ENCODE measurements around the gene TRIM54. TPM values are rescaled to one million over a fixed set of nuclear protein-coding genes. Genes with fewer than 3 reads are reported as not detected.

TRIM54 gene
- total and polyA plus RNA-seq, 5 experiments from 2014 or later, result 0.19 TPM; not detected in 4

DNA sequence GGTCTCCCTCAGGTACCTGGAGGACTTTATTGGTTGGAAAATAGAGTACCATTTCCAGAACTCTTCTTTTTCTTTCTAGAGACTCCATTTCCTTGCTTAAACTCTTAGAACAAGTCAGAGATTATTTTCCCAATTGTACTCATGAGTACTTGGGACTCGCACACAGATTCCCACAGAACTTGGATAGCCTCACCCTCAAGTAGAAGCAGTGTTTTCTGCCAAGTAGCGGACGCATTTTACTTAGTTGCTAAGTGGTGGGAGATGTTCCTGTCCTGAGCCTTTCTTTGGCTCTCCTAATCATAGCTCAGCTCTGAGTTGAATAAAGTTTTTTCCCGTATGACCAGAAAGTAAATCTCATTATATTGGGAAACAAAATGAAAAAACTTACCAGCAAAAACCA, 36.6 kb upstream of the TRIM54 start:
- Mint-ChIP-seq H3K27me3 (no peaks in the 10 kb centered on the region), H3K36me3 (peaks cover 0 to 34% (median 5%) of the 10 kb centered on the region in 3 donors), H3K27ac (peak overlapping the region in 1 of 10 donors; percentile 2), H3K4me3 (no peak overlapping the region), H3K4me1 (peaks cover 4 to 18% (median 8%) of the 10 kb centered on the region in 4 donors), H3K9me3 (no peaks in the 10 kb centered on the region)
- no peak for ATAC-seq
- POLR2A ChIA-PET, result no interaction called here
- DNase-seq, result no peak

DNA sequence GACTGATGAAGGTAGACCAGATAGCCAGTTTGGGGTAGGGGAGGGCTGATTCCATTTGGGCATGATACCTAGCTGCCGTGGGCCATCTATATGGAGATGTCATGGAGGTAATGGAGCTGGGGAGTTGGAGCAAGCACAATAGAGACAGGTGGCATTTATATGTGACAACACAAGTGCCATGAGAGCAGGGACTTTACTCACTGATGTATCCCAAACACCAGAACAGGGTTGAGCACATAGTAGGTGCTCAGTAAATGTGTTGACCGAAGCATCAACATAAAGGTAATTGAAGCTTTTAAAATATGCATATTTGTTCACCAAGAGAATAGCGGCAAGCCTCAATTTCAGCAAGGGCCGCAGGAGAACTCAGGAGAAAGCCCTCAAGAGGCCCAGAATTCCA, 34.3 kb upstream of the TRIM54 start:
- H3K27me3 Mint-ChIP-seq, result peaks cover 0 to 10% (median 2%) of the 10 kb centered on the region in 5 donors
- POLR2A ChIA-PET, result interaction anchor here (1.2 kb wide), 1 partner anchor 36 kb away, joined by 3 read pairs; the partner anchor contains the start of genes ATRAID and SLC5A6
- H3K4me3 Mint-ChIP-seq, result no peak overlapping the region
- DNase-seq, result no peak
- H3K27ac Mint-ChIP-seq, result peak overlapping the region in 4 of 10 donors; percentile 3 to 82 (median 32)
- ATAC-seq, result no peak
- peaks cover 0 to 15% (median 0%) of the 10 kb centered on the region in 3 donors for H3K36me3 Mint-ChIP-seq
- no peaks in the 10 kb centered on the region for H3K9me3 Mint-ChIP-seq
- peaks cover 0 to 6% (median 2%) of the 10 kb centered on the region in 4 donors for H3K4me1 Mint-ChIP-seq

DNA sequence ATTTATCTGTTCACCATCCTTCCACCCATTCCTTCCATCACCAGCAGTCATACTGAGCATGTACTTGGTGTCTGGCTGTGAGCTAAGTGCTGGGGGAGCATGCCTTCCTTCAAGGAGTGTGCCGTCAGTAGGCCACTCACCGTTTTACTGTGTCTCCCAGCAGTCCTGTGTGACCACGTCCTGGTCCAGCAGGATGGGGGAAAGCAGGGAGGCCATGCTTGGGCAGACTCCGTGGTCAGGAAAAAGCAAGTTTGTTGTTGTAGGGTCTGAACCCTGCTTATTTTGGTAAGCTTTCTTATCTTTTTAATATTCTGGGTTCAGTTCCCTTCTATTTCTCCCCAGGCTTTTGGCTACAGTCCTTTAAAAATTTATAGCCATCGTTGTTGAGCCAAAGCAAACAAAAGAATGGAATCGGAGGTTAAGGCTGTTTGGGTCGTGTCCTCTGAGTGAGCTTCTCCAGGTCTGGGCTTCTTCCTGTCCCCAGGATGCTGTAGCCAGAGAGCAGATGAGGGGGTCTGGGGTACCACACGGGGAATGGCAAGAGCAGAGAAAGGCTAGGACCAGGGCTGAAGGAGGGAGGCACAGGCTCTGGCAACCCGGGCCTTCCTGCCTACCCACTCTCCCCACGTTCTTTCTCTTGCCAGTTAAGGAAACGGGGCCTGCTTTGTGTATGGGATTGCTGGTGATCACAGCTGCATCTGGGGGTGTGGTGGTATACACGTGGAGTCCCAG, 32.9 kb upstream of the TRIM54 start:
- POLR2A ChIA-PET, result no interaction called here
- Mint-ChIP-seq H3K4me1 (peaks cover 0 to 6% (median 2%) of the 10 kb centered on the region in 4 donors), H3K9me3 (no peaks in the 10 kb centered on the region), H3K27me3 (peaks cover 0 to 14% (median 2%) of the 10 kb centered on the region in 5 donors), H3K27ac (no peak overlapping the region), H3K4me3 (no peak overlapping the region), H3K36me3 (peaks cover 0 to 2% (median 0%) of the 10 kb centered on the region in 3 donors)
- ATAC-seq, result no peak
- DNase-seq, result peak in 1 of 10 donors; percentile 53

DNA sequence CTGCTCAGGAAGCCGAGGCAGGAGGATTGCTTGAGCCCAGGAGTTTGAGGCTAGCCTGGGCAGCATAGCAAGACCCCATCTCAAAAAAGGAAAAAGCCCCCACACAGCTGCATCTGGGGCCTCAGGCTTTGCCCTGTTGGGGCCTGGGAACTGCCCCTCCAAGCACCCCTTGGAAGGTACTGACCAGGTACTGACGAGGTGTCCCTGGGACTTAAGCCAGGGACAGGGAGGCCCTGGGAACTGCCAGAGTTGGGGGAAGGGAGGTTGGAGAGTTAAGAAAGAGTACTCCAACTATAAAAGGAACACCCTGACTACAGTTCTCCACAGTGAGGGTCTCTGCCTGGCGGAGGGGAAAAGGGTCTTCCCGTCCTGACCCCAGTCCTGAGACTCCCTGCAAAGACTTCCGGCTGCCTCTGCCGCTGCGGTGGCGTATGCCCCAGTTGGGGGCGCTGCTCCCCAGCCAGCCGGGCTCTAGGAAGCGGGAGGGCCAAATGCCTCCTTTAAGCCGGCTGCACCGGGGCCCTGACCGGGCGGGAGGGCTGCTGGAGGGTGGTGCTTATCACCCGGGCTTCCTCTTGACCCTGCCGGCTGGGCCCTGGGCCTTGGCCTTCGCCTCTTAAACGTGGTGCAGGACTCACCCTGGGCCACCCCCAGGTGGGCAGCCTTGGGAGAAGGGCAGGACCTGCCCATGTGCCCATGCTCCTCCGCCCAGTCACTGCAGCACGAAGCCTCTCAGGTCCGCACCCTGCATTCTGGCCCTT, 32.2 kb upstream of the TRIM54 start:
- Mint-ChIP-seq H3K4me3 (no peak overlapping the region), H3K27me3 (peaks cover 0 to 22% (median 7%) of the 10 kb centered on the region in 5 donors), H3K4me1 (peaks cover 0 to 6% (median 2%) of the 10 kb centered on the region in 4 donors), H3K36me3 (no peaks in the 10 kb centered on the region), H3K27ac (no peak overlapping the region), H3K9me3 (no peaks in the 10 kb centered on the region)
- ATAC-seq, result peak; percentile 81 to 84
- POLR2A ChIA-PET, result interaction anchor here (1.3 kb wide), 1 partner anchor 12 kb away, joined by 3 read pairs; no protein-coding TSS in a partner anchor
- DNase-seq, result peak; percentile 23 to 68 (median 54)

DNA sequence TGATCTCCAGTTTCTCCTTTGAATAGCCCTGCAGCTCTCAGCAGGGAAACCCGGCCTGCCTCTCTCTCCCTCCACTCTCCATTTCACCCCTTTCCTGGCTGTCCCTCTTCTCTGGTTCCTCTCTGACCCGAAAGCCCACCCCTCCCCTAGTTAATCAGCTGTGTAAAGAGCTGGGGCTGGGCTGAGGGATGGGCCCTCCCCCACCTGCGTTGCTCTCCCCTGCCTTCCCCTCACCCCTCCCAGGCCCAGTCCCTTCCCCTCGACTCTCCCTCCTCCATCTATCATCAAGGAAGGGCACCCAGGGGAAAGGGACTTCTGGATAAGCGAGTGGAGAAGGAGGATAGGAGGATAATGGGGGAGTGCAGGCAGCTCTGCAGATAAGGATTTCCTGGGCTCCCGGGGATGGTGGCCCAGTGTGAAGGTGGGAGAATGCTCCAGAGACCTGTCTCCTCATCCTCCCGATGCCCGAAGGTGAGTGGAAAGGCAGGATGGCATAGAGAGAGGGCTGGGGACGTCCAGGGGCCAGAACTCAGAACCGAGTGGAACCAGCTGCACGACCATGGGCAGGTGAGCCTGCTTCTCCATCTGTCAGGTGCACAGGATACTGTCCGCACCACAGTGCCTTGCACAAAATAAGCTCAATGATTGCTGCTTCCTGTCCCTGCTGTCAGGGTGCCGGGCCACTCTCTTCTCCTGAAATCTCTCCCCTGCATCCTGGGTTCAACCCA, 31.4 kb upstream of the TRIM54 start:
- H3K9me3 Mint-ChIP-seq, result no peaks in the 10 kb centered on the region
- no peak for ATAC-seq
- POLR2A ChIA-PET, result interaction anchor here (1.3 kb wide), 1 partner anchor 13 kb away, joined by 3 read pairs; no protein-coding TSS in a partner anchor
- no peak overlapping the region for H3K4me3 Mint-ChIP-seq
- H3K4me1 Mint-ChIP-seq, result peaks cover 0 to 6% (median 2%) of the 10 kb centered on the region in 4 donors
- peak overlapping the region in 1 of 10 donors; percentile 29 for H3K27ac Mint-ChIP-seq
- H3K27me3 Mint-ChIP-seq, result peaks cover 5 to 29% (median 13%) of the 10 kb centered on the region in 5 donors
- H3K36me3 Mint-ChIP-seq, result no peaks in the 10 kb centered on the region
- peak in 1 of 10 donors; percentile 34 for DNase-seq

DNA sequence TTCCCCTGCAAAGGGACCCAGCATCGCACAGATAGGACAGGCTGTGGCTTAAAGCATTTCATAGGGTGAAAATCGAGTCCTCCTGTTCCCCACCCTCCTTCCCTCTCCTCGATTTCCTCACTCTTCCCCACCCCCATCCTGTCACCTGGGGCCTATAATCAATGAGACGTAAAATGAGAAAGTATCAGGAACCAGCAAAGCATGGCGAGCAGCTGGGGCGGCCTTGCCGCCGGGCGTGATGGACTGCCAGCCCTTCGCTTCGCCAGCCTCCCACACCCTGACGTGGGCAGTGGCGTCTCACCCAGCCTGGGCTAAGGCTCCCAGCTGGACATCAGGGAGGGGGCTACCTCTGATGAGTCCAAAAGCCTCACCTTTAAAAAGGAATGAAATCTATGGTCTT, 30.5 kb upstream of the TRIM54 start:
- POLR2A ChIA-PET, result no interaction called here
- Mint-ChIP-seq H3K27me3 (peaks cover 12 to 39% (median 20%) of the 10 kb centered on the region in 5 donors), H3K9me3 (no peaks in the 10 kb centered on the region), H3K4me3 (no peak overlapping the region), H3K36me3 (no peaks in the 10 kb centered on the region), H3K4me1 (peaks cover 0 to 6% (median 2%) of the 10 kb centered on the region in 4 donors), H3K27ac (peak overlapping the region in 1 of 10 donors; percentile 15)
- DNase-seq (no peak), ATAC-seq (no peak)

DNA sequence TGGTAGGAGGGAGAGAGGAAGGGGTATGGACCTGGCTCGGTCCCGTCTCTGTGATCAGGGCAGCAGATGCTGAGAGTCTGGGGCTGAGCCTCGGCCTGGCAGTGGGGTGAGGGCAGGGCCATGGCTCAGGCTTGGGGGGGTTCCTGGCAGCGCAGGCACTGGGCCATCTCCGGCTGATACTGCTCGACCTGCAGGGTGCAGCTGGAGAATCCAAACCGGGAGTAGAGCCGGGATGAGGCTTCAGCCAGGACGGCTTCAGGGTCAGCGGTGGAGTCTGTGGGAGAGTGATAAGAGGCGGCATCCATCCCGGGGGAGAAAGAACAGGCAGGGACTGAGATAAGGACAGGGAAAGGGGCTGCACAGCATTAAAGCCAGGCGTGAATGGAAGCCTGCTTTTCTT, 27.0 kb upstream of the TRIM54 start:
- no peak overlapping the region for H3K4me3 Mint-ChIP-seq
- H3K27me3 Mint-ChIP-seq, result peaks cover 19 to 71% (median 47%) of the 10 kb centered on the region in 5 donors
- peaks cover 0 to 3% (median 1%) of the 10 kb centered on the region in 4 donors for H3K4me1 Mint-ChIP-seq
- DNase-seq (no peak), ATAC-seq (no peak)
- POLR2A ChIA-PET, result no interaction called here
- no peaks in the 10 kb centered on the region for H3K36me3 Mint-ChIP-seq
- no peaks in the 10 kb centered on the region for H3K9me3 Mint-ChIP-seq
- peak overlapping the region in 1 of 10 donors; percentile 46 for H3K27ac Mint-ChIP-seq

DNA sequence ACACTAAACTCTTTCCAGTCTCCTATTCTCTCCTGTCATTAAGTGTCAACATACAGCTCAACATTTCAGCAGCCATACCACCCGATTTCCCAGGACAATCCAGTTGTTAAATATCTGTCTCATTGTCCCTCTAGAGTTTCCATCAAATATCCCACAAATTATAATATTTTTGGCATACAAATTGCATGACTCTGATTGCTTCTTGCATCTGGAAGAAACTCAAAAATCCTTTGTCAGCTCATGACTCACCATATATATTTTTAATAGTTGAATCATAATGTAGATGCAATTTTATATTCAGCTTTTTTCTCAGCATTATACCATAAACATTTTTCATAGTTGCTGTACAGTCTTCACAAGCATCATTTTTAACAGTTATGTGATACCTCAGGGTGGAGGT, 26.6 kb upstream of the TRIM54 start:
- Mint-ChIP-seq H3K27me3 (peaks cover 23 to 76% (median 51%) of the 10 kb centered on the region in 5 donors), H3K27ac (no peak overlapping the region), H3K4me1 (peaks cover 0 to 2% (median 0%) of the 10 kb centered on the region in 4 donors), H3K36me3 (peaks cover 0 to under 1% (median 0%) of the 10 kb centered on the region in 3 donors), H3K9me3 (no peaks in the 10 kb centered on the region), H3K4me3 (no peak overlapping the region)
- DNase-seq (no peak), ATAC-seq (no peak)
- POLR2A ChIA-PET, result no interaction called here

DNA sequence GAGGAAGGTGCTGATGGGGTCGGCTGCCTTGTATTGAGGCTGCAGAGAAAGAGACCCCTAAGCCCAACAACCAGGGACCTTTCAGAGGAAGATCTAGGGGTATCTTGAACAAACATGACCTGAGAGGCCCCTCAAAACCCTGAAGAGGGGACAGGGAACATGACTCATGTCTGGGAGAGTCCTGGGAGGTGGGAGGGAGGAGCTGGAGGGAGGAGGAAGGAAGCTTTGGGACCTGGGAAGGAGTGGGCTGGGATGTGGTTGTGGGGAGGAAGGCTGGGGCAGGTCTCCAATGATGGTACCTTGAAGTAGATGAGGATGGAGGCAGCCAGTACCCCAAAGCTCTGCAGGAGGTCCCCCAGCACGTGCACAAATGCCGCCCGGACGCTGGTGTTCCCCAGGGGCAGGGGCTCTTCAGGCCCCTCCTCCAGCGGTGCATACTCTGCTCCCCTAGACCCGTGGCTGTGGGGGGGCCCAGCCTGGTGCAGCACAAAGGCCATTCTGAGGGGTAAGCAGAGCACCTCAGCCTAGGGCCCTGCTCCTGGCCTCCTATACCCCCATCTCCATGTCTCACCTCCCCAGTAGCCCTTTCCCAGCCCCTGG, 25.3 kb upstream of the TRIM54 start:
- Mint-ChIP-seq H3K4me1 (peaks cover 8 to 13% (median 11%) of the 10 kb centered on the region in 4 donors), H3K36me3 (peaks cover 0 to 8% (median 0%) of the 10 kb centered on the region in 3 donors), H3K27ac (no peak overlapping the region), H3K4me3 (no peak overlapping the region), H3K9me3 (peaks cover 0 to 2% (median 0%) of the 10 kb centered on the region in 9 donors), H3K27me3 (peaks cover 32 to 78% (median 64%) of the 10 kb centered on the region in 5 donors)
- no peak for DNase-seq
- ATAC-seq, result no peak
- POLR2A ChIA-PET, result no interaction called here

DNA sequence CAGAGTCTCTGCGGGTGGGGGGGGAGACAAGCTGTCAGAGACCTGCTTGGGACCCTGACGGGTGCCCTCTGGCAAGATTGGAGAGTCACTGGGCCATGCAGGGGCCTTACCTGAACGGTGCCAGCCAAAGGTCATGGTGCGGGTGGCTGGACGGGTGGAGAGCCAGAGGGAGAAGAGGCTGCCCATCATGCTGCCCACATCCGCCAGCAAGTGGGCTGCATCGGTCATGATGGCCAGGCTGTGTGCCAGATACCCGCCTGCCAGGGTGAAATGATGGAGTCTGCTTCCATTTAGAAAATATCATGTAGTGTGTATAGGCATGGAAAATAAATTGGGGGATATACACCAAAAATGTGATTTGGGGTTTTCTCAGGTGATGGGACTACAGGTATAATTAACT, 24.2 kb upstream of the TRIM54 start:
- H3K4me3 Mint-ChIP-seq, result no peak overlapping the region
- no peak overlapping the region for H3K27ac Mint-ChIP-seq
- no peak for ATAC-seq
- peaks cover 0 to 8% (median 0%) of the 10 kb centered on the region in 3 donors for H3K36me3 Mint-ChIP-seq
- H3K4me1 Mint-ChIP-seq, result peaks cover 9 to 16% (median 11%) of the 10 kb centered on the region in 4 donors
- POLR2A ChIA-PET, result no interaction called here
- peaks cover 0 to 2% (median 0%) of the 10 kb centered on the region in 9 donors for H3K9me3 Mint-ChIP-seq
- DNase-seq, result no peak
- H3K27me3 Mint-ChIP-seq, result peaks cover 32 to 83% (median 65%) of the 10 kb centered on the region in 5 donors

DNA sequence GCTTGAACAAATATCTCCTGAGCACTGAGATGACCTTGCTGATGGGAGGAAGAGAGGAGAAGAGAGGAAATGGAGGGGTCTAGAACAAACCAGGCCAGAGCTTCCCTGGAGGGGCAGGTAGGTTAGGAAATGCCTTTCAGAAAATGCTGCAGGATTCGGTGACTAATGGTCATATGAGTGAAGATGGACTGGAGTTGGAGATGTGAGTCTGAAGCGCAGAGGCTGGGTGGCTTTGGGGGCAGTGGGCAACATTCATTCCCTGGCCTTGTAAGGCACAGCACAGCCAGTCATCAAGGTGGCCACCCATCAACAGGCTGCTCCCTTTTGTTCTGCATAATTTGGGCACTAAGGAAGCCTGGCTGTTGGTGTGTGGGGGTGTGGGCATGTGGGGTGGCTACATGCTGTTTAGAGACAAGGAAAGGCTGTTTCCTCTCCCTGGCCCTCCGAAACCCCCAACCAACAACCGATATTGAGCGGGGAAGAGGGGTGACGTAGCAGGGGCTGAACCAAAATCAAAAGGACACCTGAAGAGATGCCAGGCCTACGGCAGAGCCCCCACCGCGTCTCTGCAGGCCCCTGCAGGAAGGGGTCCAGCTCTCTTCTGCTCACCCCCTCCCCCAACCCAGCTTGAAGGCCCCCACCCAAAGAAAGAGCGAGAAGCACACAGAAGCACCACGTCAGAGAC, 20.8 kb upstream of the TRIM54 start:
- peak overlapping the region in 2 of 10 donors; percentile 26 to 54 for H3K27ac Mint-ChIP-seq
- DNase-seq, result peak in 1 of 10 donors; percentile 45

More for the DNA sequence above, 20.8 kb upstream of the TRIM54 start:
- POLR2A ChIA-PET, result no interaction called here
- Mint-ChIP-seq H3K4me1 (peaks cover 24 to 30% (median 28%) of the 10 kb centered on the region in 4 donors), H3K36me3 (peaks cover 0 to 14% (median 2%) of the 10 kb centered on the region in 3 donors), H3K9me3 (peaks cover 0 to 2% (median 0%) of the 10 kb centered on the region in 9 donors), H3K27me3 (peaks cover 42 to 71% (median 57%) of the 10 kb centered on the region in 5 donors), H3K4me3 (peak overlapping the region; percentile 59 to 89 (median 80))
- ATAC-seq, result no peak
